ENCODE results near the gene BST1. TPM values are rescaled to one million over a fixed set of nuclear protein-coding genes. Genes with fewer than 3 reads are reported as not detected.

BST1 gene
- total RNA-seq, 1 donor from 2014 or later = 4.7 TPM

- peak; percentile 76 for DNase-seq
Measured at GRCh38 chr4:15779306-15779705, 76.4 kb downstream of the BST1 start.

GRCh38 chr4:15779809-15780208, 76.9 kb downstream of the BST1 start:
- DNase-seq = no peak

GRCh38 chr4:15781427-15782095, 78.7 kb downstream of the BST1 start:
- no peak for DNase-seq

Other genes with a start within 250 kb of the BST1 start
- 32.3 TPM for gene CC2D2A, start 233.2 kb upstream of the BST1 start, total RNA-seq
- gene FBXL5, start 47.7 kb upstream of the BST1 start, total RNA-seq = 206 TPM
- gene FAM200B, start 21.2 kb upstream of the BST1 start, total RNA-seq = 42.2 TPM
- gene CD38, start 75.3 kb downstream of the BST1 start, total RNA-seq = 4.4 TPM
- gene FGFBP1, start 235.7 kb downstream of the BST1 start, total RNA-seq = 5.7 TPM